ENCODE data around the gene UNC5B. TPM values are rescaled to one million over a fixed set of nuclear protein-coding genes. Genes with fewer than 3 reads are reported as not detected.

Gene UNC5B
- total RNA-seq, 6 donors from 2014 or later = 8.4 to 27.7 (median 20.5) TPM

- DNase-seq = no peak
Measured at GRCh38 chr10:71297343-71297742, 85.0 kb downstream of the UNC5B start.

DNA sequence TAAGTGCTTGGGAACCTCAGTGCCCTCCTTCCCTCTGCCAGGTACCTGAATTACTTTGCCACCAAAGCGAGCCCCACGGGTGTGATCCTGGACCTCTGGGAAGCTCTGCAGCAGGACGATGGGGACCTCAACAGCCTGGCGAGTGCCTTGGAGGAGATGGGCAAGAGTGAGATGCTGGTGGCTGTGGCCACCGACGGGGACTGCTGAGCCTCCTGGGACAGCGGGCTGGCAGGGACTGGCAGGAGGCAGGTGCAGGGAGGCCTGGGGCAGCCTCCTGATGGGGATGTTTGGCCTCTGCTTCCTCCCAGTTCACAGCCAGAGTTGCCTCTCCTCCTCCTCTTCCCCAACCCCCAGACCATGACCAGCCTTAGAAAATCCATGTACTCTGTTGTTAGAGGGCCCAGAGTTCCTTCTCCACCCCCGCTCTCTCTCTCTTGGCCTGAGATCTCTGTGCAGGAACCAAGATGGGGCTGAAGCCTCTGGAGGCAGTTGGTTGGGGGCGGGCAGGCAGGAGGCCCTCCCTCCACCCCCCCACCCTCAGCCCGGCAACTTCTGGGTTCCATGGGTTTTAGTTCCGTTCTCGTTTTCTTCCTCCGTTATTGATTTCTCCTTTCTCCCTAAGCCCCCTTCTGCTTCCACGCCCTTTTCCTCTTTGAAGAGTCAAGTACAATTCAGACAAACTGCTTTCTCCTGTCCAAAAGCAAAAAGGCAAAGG lies 86.9 kb downstream of the UNC5B start:
- DNase-seq (no peak), ATAC-seq (ENCODE audit: low FRiP score in 2 of 2) (no peak)
- Histone ChIP-seq H3K36me3 (peaks cover 0 to 65% (median 11%) of the 10 kb centered on the region in 4 donors), H3K9me3 (no peaks in the 10 kb centered on the region), H3K27me3 (no peaks in the 10 kb centered on the region), H3K4me3 (no peak overlapping the region), H3K4me1 (peaks cover 0 to 2% (median 1%) of the 10 kb centered on the region in 4 donors), H3K27ac (no peak overlapping the region)
- TF ChIP-seq EP300 (IDR thresholded peaks at IDR 0.05) (no peak), CTCF (IDR thresholded peaks at IDR 0.05) (no peak), POLR2AphosphoS5 (IDR thresholded peaks at IDR 0.05) (no peak), POLR2A (IDR thresholded peaks at IDR 0.05) (no peak)
- WGBS, 2 donors = 68 to 82% methylated on average over 10 to 14 of the region's 14 CpGs

More at GRCh38 chr10:71297343-71297742, 85.0 kb downstream of the UNC5B start:
- H3K4me1 ChIP-seq = peaks cover 2 to 19% (median 12%) of the 10 kb centered on the region in 4 donors
- no peaks in the 10 kb centered on the region for H3K9me3 ChIP-seq
- no peak overlapping the region for H3K4me3 ChIP-seq
- TF ChIP-seq EP300 (IDR thresholded peaks at IDR 0.05) = no peak
- no peak for TF ChIP-seq POLR2AphosphoS5 (IDR thresholded peaks at IDR 0.05)
- no peak for TF ChIP-seq POLR2A (IDR thresholded peaks at IDR 0.05)
- H3K27me3 ChIP-seq = no peaks in the 10 kb centered on the region
- H3K36me3 ChIP-seq = peaks cover 3 to 83% (median 17%) of the 10 kb centered on the region in 4 donors
- no peak for ATAC-seq (ENCODE audit: low FRiP score in 2 of 2)
- H3K27ac ChIP-seq = no peak overlapping the region
- WGBS, 2 donors = 89 to 96% methylated on average over 3 of the region's 3 CpGs

- no peaks in the 10 kb centered on the region for H3K27me3 ChIP-seq
- WGBS, 2 donors = 81 to 100% methylated on average over 5 to 6 of the region's 16 CpGs
- no peak overlapping the region for H3K4me3 ChIP-seq
- no peaks in the 10 kb centered on the region for H3K9me3 ChIP-seq
- no peak for ATAC-seq (ENCODE audit: low FRiP score in 2 of 2)
- H3K27ac ChIP-seq = no peak overlapping the region
- H3K4me1 ChIP-seq = no peaks in the 10 kb centered on the region
- TF ChIP-seq POLR2A (IDR thresholded peaks at IDR 0.05) (no peak), CTCF (IDR thresholded peaks at IDR 0.05) (no peak), EP300 (IDR thresholded peaks at IDR 0.05) (no peak), POLR2AphosphoS5 (IDR thresholded peaks at IDR 0.05) (no peak)
- H3K36me3 ChIP-seq = peaks cover 0 to 55% (median 7%) of the 10 kb centered on the region in 4 donors
- no peak for DNase-seq
Measured at GRCh38 chr10:71300555-71301370, 88.4 kb downstream of the UNC5B start.

GRCh38 chr10:71301371-71301916 lies 89.1 kb downstream of the UNC5B start:
- H3K4me3 ChIP-seq = no peak overlapping the region
- no peak for ATAC-seq (ENCODE audit: low FRiP score in 2 of 2)
- no peak overlapping the region for H3K27ac ChIP-seq
- no peaks in the 10 kb centered on the region for H3K4me1 ChIP-seq
- H3K27me3 ChIP-seq = no peaks in the 10 kb centered on the region
- no peak for DNase-seq
- H3K36me3 ChIP-seq = peaks cover 0 to 48% (median 4%) of the 10 kb centered on the region in 4 donors
- no peak for TF ChIP-seq POLR2A (IDR thresholded peaks at IDR 0.05)
- H3K9me3 ChIP-seq = no peaks in the 10 kb centered on the region
- WGBS, 2 donors = 86 to 97% methylated on average over 6 to 11 of the region's 12 CpGs

GRCh38 chr10:71302451-71302850 lies 90.1 kb downstream of the UNC5B start:
- H3K27ac ChIP-seq = no peak overlapping the region
- WGBS, 2 donors = 63 to 78% methylated on average over 4 of the region's 4 CpGs
- H3K4me1 ChIP-seq = no peaks in the 10 kb centered on the region
- ATAC-seq (ENCODE audit: low FRiP score in 2 of 2) (no peak), DNase-seq (no peak)
- H3K4me3 ChIP-seq = no peak overlapping the region
- no peaks in the 10 kb centered on the region for H3K9me3 ChIP-seq
- H3K36me3 ChIP-seq = peaks cover 0 to 38% (median 2%) of the 10 kb centered on the region in 4 donors
- no peaks in the 10 kb centered on the region for H3K27me3 ChIP-seq
- TF ChIP-seq POLR2A (IDR thresholded peaks at IDR 0.05) (no peak), POLR2AphosphoS5 (IDR thresholded peaks at IDR 0.05) (no peak), CTCF (IDR thresholded peaks at IDR 0.05) (no peak), EP300 (IDR thresholded peaks at IDR 0.05) (no peak)

Measured in upper lobe of left lung (tissue), 6 donors.